Keratinocyte (primary cell): ENCODE measurements around the gene COL6A2. TPM values are rescaled to one million over a fixed set of nuclear protein-coding genes. Genes with fewer than 3 reads are reported as not detected.
"Not testable (repeated sequence)": the region's sequence is repeated elsewhere in the genome, so short reads cannot be mapped to it uniquely, and the experiment has no call there.

Source experiments
- DNase-seq: peaks from one replicate; pipeline ENCODE4 v3.0.0-alpha.2; 2011; ENCODE audit warnings: low read depth, missing footprints, low spot score
- FAIRE-seq: peaks from 2 replicates; lab custom pipeline; 2011; peaks lifted over from hg19 to GRCh38; lab: Jason Lieb, UNC
- H2AFZ ChIP-seq: 2 replicates; pipeline ENCODE4 v1.6.0; 2012; ENCODE audit warnings: low read length, control low read depth, inconsistent platforms; ENCODE audit not compliant: control insufficient read depth
- H3K27ac ChIP-seq: 2 replicates; pipeline ENCODE4 v1.5.1; 2011; ENCODE audit warnings: low read length; ENCODE audit not compliant: control insufficient read depth, insufficient read depth
- H3K27me3 ChIP-seq: 3 replicates; pipeline ENCODE4 v1.6.0; 2011; ENCODE audit warnings: low read length; ENCODE audit not compliant: control insufficient read depth, insufficient read depth; ENCODE audit errors: extremely low read depth
- H3K36me3 ChIP-seq, 2 experiments: 2 replicates in 1 of 2; 3 replicates in 1 of 2; pipeline ENCODE4 v1.5.1; 2011; ENCODE audit warnings: low read length in 2 of 2, mild to moderate bottlenecking in 1 of 2; ENCODE audit not compliant: control insufficient read depth in 2 of 2, insufficient read depth in 2 of 2; ENCODE audit errors: extremely low read depth in 1 of 2
- H3K4me1 ChIP-seq: 3 replicates; pipeline ENCODE4 v1.5.1; 2011; ENCODE audit warnings: low read length; ENCODE audit not compliant: control insufficient read depth, insufficient read depth; ENCODE audit errors: extremely low read depth
- H3K4me2 ChIP-seq: 3 replicates; pipeline ENCODE4 v1.6.0; 2011; ENCODE audit warnings: low read depth, low read length; ENCODE audit not compliant: control insufficient read depth, insufficient read depth; ENCODE audit errors: extremely low read depth
- H3K4me3 ChIP-seq, 3 experiments: fragments of 200-600 bp in 1 of 3; sonication (generic) in 1 of 3; 2 replicates in 2 of 3; 3 replicates in 1 of 3; pipeline ENCODE4 v1.5.1; 2011 to 2016; ENCODE audit warnings: low read length in 3 of 3, mild to moderate bottlenecking in 3 of 3, control low read depth in 2 of 3, inconsistent platforms in 1 of 3, low read depth in 1 of 3, mixed read lengths in 1 of 3, mixed run types in 1 of 3, moderate library complexity in 1 of 3; ENCODE audit not compliant: control insufficient read depth in 2 of 3, insufficient read depth in 2 of 3; ENCODE audit errors: extremely low read depth in 1 of 3
- H3K79me2 ChIP-seq: 2 replicates; pipeline ENCODE4 v1.6.0; 2012; ENCODE audit warnings: low read length; ENCODE audit not compliant: control insufficient read depth, insufficient read depth
- H3K9ac ChIP-seq: 3 replicates; pipeline ENCODE4 v1.6.0; 2011; ENCODE audit warnings: low read length; ENCODE audit not compliant: control insufficient read depth, insufficient read depth; ENCODE audit errors: extremely low read depth
- H3K9me1 ChIP-seq: 3 replicates; pipeline ENCODE4 v1.6.0; 2011; ENCODE audit warnings: low read length; ENCODE audit not compliant: control insufficient read depth, insufficient read depth; ENCODE audit errors: extremely low read depth
- H3K9me3 ChIP-seq: 2 replicates; pipeline ENCODE4 v1.5.1; 2012; ENCODE audit warnings: low read depth, low read length; ENCODE audit not compliant: control insufficient read depth
- H4K20me1 ChIP-seq: 3 replicates; pipeline ENCODE4 v1.6.0; 2011; ENCODE audit warnings: low read length; ENCODE audit not compliant: control insufficient read depth, insufficient read depth; ENCODE audit errors: extremely low read depth
- CTCF ChIP-seq, 3 experiments: IDR thresholded peaks in 1 of 3; conservative IDR thresholded peaks in 1 of 3; optimal IDR thresholded peaks in 1 of 3; 2 replicates in 2 of 3; 3 replicates in 1 of 3; pipeline versions ENCODE3 to v1.5.1; 2011; ENCODE audit warnings: low read length in 3 of 3, mild to moderate bottlenecking in 3 of 3, moderate library complexity in 2 of 3, control low read depth in 1 of 3, inconsistent platforms in 1 of 3; ENCODE audit not compliant: insufficient read depth in 2 of 3; ENCODE audit errors: extremely low read depth in 1 of 3
- EZH2 ChIP-seq: IDR thresholded peaks from one replicate; pipeline ENCODE4 v1.6.1; 2012; ENCODE audit warnings: inconsistent platforms, mild to moderate bottlenecking, low read length, moderate library complexity
- dilution Hi-C: fragments of 300-500 bp; cut with MboI; formaldehyde crosslinking; loops from one replicate; pipeline ENCODE4 v1.7.0; 2020; ENCODE audit warnings: low sequenced_read_pairs; ENCODE audit not compliant: extremely low pct_ligation_motif_present
- polyA plus RNA-seq, 5 experiments: library from polyadenylated mRNA; depleted of rRNA in 3 of 5; stranded (reverse) in 3 of 5; stranded (forward) in 1 of 5; unstranded in 1 of 5; fragments of >200 nt; gene quantifications; 1 replicate in 1 of 5; 2 replicates in 3 of 5; 3 replicates in 1 of 5; pipeline versions ENCODE4 v1.2.1 to v1.2.3, GENCODE V29; 2011 to 2012; ENCODE audit warnings: missing spikeins in 2 of 5, low read depth in 1 of 5, low replicate concordance in 1 of 5

Gene COL6A2
- polyA plus RNA-seq, 1 donor (not counting 4 experiments of a cell fraction or from before 2014, with no cell fraction given) = 0.03 TPM

- no peaks in the 10 kb centered on the region for H3K9me1 ChIP-seq
Measured at GRCh38 chr21:46138383-46138970, 40.6 kb downstream of the COL6A2 start.

GRCh38 chr21:46139686-46140085, 41.8 kb downstream of the COL6A2 start:
- Histone ChIP-seq H4K20me1 (no peaks in the 10 kb centered on the region), H3K9me1 (no peaks in the 10 kb centered on the region), H3K27ac (no peak overlapping the region), H3K36me3 (no peaks in the 10 kb centered on the region), H3K79me2 (no peaks in the 10 kb centered on the region), H3K4me1 (no peaks in the 10 kb centered on the region), H3K4me2 (no peak overlapping the region), H3K4me3 (no peak overlapping the region), H3K27me3 (peaks cover 7% of the 10 kb centered on the region), H3K9ac (no peak overlapping the region), H3K9me3 (no peaks in the 10 kb centered on the region), H2AFZ (no peak overlapping the region)
- TF ChIP-seq EZH2 (no peak), CTCF (optimal IDR thresholded peaks at IDR 0.05 in 1 of 3, IDR thresholded peaks at IDR 0.05 in 1 of 3, conservative IDR thresholded peaks at IDR 0.05 in 1 of 3; ENCODE audit: extremely low read depth in 1 of 3, insufficient read depth in 2 of 3, low read length in 3 of 3) (no peak)
- dilution Hi-C loops = no loop called here
- FAIRE-seq = no peak
- DNase-seq = no peak

More at GRCh38 chr21:46138383-46138970, 40.6 kb downstream of the COL6A2 start:
- Histone ChIP-seq H3K4me2 (no peak overlapping the region), H3K9ac (no peak overlapping the region), H3K36me3 (no peaks in the 10 kb centered on the region), H3K4me1 (no peaks in the 10 kb centered on the region), H3K79me2 (no peaks in the 10 kb centered on the region), H4K20me1 (no peaks in the 10 kb centered on the region), H3K4me3 (no peak overlapping the region), H2AFZ (no peak overlapping the region), H3K27me3 (peaks cover 7% of the 10 kb centered on the region), H3K27ac (no peak overlapping the region), H3K9me3 (no peaks in the 10 kb centered on the region)
- TF ChIP-seq CTCF (optimal IDR thresholded peaks at IDR 0.05 in 1 of 3, IDR thresholded peaks at IDR 0.05 in 1 of 3, conservative IDR thresholded peaks at IDR 0.05 in 1 of 3; ENCODE audit: extremely low read depth in 1 of 3, insufficient read depth in 2 of 3, low read length in 3 of 3) = no peak
- no peak for TF ChIP-seq EZH2
- dilution Hi-C loops = no loop called here
- DNase-seq (no peak), FAIRE-seq (no peak)

GRCh38 chr21:46140352-46141003, 42.6 kb downstream of the COL6A2 start:
- dilution Hi-C loops, H3K27ac ChIP-seq, H3K36me3 ChIP-seq, H3K79me2 ChIP-seq, DNase-seq, FAIRE-seq, H3K9me3 ChIP-seq, H3K27me3 ChIP-seq, H3K4me3 ChIP-seq, H3K9ac ChIP-seq, H3K4me2 ChIP-seq, H4K20me1 ChIP-seq, H3K4me1 ChIP-seq, H3K9me1 ChIP-seq: not testable (repeated sequence)
- peak overlapping the region; percentile 12 for H2AFZ ChIP-seq
